Measurements from ENCODE around the gene ZNRF1.

The ZNRF1 gene

DNA sequence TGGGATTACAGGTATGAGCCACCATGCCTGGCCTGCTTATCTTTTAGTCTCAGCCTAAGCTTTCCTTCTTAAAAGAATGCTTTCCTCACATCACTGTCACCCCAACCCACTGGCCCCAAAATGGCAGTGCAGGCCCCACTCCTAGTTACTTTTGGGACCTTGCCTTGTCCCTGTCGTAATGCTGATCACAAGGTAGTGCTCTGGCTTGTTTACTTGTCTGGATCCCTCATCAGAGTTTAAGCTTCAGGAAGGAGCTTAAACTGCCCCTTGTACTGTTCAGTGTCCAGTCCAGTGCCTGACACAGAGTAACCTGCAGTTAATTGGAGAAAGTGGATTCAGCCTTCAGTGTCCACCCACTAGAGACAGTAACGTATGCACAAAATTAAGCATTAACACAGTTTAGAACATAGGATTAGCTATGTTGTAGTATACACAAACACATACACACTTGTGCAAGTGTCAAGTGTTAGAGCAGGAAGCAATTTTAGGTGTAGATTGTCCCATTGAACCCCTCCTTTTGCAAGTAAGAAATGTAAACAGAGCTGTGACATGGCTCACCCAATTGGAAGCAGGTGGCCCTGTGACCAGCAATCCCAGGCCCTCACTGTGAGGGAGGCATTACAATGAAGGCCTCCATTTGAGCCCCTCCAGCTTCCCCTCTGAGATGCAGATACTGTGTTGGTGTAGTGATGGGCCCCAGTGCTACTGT is 73.6 kb downstream of the ZNRF1 start:
- no peak for DNase-seq (ENCODE audit: insufficient read length, low spot score)
- no peak for TF ChIP-seq CTCF (IDR thresholded peaks at IDR 0.05; ENCODE audit: insufficient read depth, missing control alignments)
- no peak for FAIRE-seq

GRCh38 chr16:75073545-75074303 is 74.9 kb downstream of the ZNRF1 start:
- DNase-seq (ENCODE audit: insufficient read length, low spot score), result no peak
- no peak for FAIRE-seq
- no peak for TF ChIP-seq CTCF (IDR thresholded peaks at IDR 0.05; ENCODE audit: insufficient read depth, missing control alignments)

- FAIRE-seq (no peak), DNase-seq (ENCODE audit: insufficient read length, low spot score) (no peak)
- TF ChIP-seq CTCF (IDR thresholded peaks at IDR 0.05; ENCODE audit: insufficient read depth, missing control alignments), result no peak
Observed at GRCh38 chr16:75074304-75074793, 75.5 kb downstream of the ZNRF1 start.

DNA sequence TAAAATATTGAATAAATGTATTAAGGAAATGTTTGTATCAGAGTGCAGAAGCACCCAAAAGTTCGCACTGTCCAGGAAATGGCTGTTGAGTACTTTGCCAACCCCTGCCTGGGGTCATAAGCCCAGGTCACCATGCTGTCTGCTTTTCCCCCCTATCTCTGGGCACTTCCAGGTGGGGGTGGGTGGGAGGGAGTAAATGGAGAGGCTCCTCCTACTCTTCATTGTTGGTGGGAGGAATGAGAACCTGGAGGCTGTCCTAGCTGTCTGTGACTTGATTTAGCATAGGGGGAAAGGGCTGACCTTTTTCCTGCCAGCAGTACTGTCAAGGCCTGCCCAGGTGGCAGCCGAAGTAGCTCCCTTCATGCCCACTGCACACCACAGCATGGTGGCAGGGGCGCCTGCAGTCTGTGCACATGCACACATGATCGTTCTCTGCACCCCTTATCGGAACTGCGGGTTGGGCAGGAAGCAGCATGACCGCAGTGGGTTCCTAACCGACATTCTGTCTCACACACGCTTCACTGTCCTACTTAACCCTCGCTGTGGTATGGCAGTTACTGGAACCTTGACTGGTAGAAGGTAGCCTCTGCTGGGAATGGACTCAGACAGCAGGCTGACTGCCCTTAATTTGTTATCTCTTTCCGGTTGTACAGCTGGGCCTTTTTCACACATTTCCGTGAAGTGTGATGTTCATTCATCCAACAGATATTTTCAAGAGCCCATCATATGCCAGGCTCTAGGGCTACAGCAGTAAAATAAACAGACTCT is 76.3 kb downstream of the ZNRF1 start:
- FAIRE-seq, result no peak
- DNase-seq (ENCODE audit: insufficient read length, low spot score), result no peak
- no peak for TF ChIP-seq CTCF (IDR thresholded peaks at IDR 0.05; ENCODE audit: insufficient read depth, missing control alignments)

DNA sequence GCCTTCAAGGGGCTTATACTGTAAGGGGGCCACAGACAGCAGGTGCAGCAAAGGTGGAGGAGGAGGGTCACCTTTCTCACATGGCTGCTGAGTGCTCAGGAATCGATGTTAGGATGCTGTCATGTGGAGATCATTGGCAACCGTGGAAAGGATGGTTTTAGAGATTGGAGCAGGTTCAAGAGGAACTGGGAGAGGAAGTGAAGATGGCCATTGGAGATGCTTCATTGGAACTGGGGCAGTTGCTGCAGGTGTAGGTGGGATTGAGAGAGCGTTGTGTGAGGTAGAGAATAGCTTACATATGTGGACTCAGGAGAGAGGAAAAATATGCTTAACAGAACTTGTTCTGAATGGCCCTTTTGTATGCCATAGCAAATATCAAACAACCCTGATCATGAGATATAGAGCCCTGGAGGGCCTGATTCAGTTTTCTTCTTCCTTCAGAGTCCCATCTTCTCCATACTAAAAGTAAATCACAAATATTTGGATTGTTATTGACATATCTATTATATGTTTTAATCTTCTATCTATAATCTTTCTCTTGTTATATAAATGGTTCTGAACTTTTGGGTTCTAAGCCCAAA is 77.0 kb downstream of the ZNRF1 start:
- no peak for TF ChIP-seq CTCF (IDR thresholded peaks at IDR 0.05; ENCODE audit: insufficient read depth, missing control alignments)
- FAIRE-seq, result no peak
- no peak for DNase-seq (ENCODE audit: insufficient read length, low spot score)

DNA sequence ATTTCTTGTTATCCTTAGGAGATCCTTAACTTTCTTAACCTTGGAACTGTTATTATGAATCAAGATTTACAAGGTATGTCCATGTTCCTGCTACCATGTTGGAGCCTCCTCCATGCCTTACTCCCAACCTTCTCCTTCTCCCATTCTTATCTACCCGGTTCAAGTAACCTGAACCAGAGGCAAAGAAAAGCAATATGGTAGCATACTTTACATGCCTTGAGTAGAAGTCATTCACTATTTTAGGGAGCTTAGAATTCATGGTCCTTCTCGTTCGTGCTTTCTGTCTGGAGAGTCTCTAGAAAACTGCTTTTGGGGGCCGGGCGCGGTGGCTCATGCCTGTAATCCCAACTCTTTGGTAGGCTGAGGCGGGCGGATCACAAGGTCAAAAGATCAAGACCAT is 80.1 kb downstream of the ZNRF1 start:
- FAIRE-seq (no peak), DNase-seq (ENCODE audit: insufficient read length, low spot score) (no peak)
- no peak for TF ChIP-seq CTCF (IDR thresholded peaks at IDR 0.05; ENCODE audit: insufficient read depth, missing control alignments)
